Adrenal gland (tissue), 5 donors: ENCODE measurements around the gene PLAAT4.

Experiments used
- POLR2A ChIP-seq, 2 donors: fragments of 450-650 bp; IDR thresholded peaks; one replicate each; pipeline ENCODE4 v1.6.1; 2017; ENCODE audit warnings: antibody characterized with exemption in 2 of 2, mild to moderate bottlenecking in 2 of 2, moderate library complexity in 1 of 2
- TF ChIP-seq, protein P1 (sequence below), 6 experiments: fragments of 450-650 bp in 4 of 6; fragments of 200-600 bp in 2 of 6; sonication (generic) in 1 of 6; IDR thresholded peaks; 1 replicate in 5 of 6; 2 replicates in 1 of 6; pipeline versions ENCODE4 v1.5.1 to v1.8.0; 2016 to 2021; ENCODE audit warnings: antibody characterized with exemption in 6 of 6, mild to moderate bottlenecking in 2 of 6, moderate library complexity in 1 of 6
- donor health status: DM: no; HTN: no; CAD: no.

DNA sequence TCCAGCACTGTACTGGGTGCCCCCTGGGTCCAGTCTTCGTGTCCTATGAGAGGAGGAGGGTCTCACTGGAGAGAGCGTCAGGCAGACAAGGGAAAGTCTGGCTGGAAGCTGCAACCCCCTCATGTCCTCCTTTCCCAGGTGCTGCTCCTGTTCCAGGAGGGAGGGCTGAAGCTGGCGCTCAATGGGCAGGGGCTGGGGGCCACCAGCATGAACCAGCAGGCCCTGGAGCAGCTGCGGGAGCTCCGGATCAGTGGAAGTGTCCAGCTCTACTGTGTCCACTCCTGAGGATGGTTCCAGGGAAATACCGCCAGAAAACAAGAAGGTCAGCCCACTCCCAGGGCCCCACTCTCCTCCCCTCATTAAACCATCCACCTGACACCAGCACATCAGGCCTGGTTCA, 20.5 kb upstream of the PLAAT4 start:
- TF ChIP-seq POLR2A (IDR thresholded peaks at IDR 0.05), result no peak
- TF ChIP-seq, protein P1, sequence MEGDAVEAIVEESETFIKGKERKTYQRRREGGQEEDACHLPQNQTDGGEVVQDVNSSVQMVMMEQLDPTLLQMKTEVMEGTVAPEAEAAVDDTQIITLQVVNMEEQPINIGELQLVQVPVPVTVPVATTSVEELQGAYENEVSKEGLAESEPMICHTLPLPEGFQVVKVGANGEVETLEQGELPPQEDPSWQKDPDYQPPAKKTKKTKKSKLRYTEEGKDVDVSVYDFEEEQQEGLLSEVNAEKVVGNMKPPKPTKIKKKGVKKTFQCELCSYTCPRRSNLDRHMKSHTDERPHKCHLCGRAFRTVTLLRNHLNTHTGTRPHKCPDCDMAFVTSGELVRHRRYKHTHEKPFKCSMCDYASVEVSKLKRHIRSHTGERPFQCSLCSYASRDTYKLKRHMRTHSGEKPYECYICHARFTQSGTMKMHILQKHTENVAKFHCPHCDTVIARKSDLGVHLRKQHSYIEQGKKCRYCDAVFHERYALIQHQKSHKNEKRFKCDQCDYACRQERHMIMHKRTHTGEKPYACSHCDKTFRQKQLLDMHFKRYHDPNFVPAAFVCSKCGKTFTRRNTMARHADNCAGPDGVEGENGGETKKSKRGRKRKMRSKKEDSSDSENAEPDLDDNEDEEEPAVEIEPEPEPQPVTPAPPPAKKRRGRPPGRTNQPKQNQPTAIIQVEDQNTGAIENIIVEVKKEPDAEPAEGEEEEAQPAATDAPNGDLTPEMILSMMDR (IDR thresholded peaks at IDR 0.05), result no peak
